Endothelial cell of umbilical vein (primary cell): ENCODE measurements around the gene TRIM39. TPM values are rescaled to one million over a fixed set of nuclear protein-coding genes. Genes with fewer than 3 reads are reported as not detected.
A peak's percentile ranks its signal among the peaks of the same experiment; 100 is the strongest.

Source experiments
- BruUV-seq: library from RNA; stranded (reverse); fragments of 400-500 nt; replicated peaks from 2 replicates; lab custom pipeline; 2021; lab: Mats Ljungman, UMichigan
- CTCF ChIA-PET: fragments of 300-600, 350-600 bp; sonication (Branson Sonifier 250); formaldehyde crosslinking; loops from one replicate; lab custom pipeline; 2021; ENCODE audit warnings: antibody characterized with exemption, inconsistent platforms; lab: Charles Lee
- POLR2A ChIA-PET: fragments of 300-600, 350-600 bp; sonication (Branson Sonifier 250); formaldehyde crosslinking; loops from one replicate; lab custom pipeline; 2021; ENCODE audit warnings: antibody characterized with exemption, inconsistent platforms; lab: Charles Lee
- DNase-seq: peaks from one replicate; pipeline ENCODE4 v3.0.0-alpha.2; 2011; ENCODE audit warnings: low read depth, low spot score
- FAIRE-seq: peaks from 2 replicates; lab custom pipeline; 2011; peaks lifted over from hg19 to GRCh38; lab: Jason Lieb, UNC
- H2AFZ ChIP-seq: 2 replicates; pipeline ENCODE4 v1.6.0; 2012; ENCODE audit warnings: low read depth, low read length, control low read depth, inconsistent platforms
- H3K27ac ChIP-seq: 2 replicates; pipeline ENCODE4 v1.5.1; 2011; ENCODE audit warnings: low read depth, mild to moderate bottlenecking, control low read depth, low read length, moderate library complexity; ENCODE audit not compliant: insufficient read depth
- H3K27me3 ChIP-seq, 2 experiments: 2 replicates each; pipeline versions ENCODE4 v1.6.0 to v1.6.1; 2011; ENCODE audit warnings: low read length in 2 of 2, mixed read lengths in 1 of 2; ENCODE audit not compliant: control insufficient read depth in 2 of 2, insufficient read depth in 2 of 2
- H3K36me3 ChIP-seq, 2 experiments: 2 replicates in 1 of 2; 3 replicates in 1 of 2; pipeline ENCODE4 v1.5.1; 2011; ENCODE audit warnings: low read length in 2 of 2, mild to moderate bottlenecking in 1 of 2, moderate library complexity in 1 of 2; ENCODE audit not compliant: control insufficient read depth in 2 of 2, insufficient read depth in 2 of 2; ENCODE audit errors: extremely low read depth in 1 of 2
- H3K4me1 ChIP-seq: 3 replicates; pipeline ENCODE4 v1.5.1; 2011; ENCODE audit warnings: mild to moderate bottlenecking, low read length; ENCODE audit not compliant: control insufficient read depth, insufficient read depth; ENCODE audit errors: extremely low read depth
- H3K4me2 ChIP-seq: 2 replicates; pipeline ENCODE4 v1.6.1; 2011; ENCODE audit warnings: low read length, control low read depth, mixed read lengths; ENCODE audit not compliant: insufficient read depth
- H3K4me3 ChIP-seq, 3 experiments: fragments of 200-600 bp in 1 of 3; sonication (generic), shearing (Covaris generic) in 1 of 3; replicated peaks in 1 of 3; 2 replicates each; pipeline ENCODE4 v1.5.1; 2011 to 2016; ENCODE audit warnings: control low read depth in 3 of 3, low read length in 3 of 3, mild to moderate bottlenecking in 2 of 3, inconsistent platforms in 1 of 3, low read depth in 1 of 3, moderate library complexity in 1 of 3; ENCODE audit not compliant: insufficient read depth in 1 of 3
- H3K79me2 ChIP-seq: 2 replicates; pipeline ENCODE4 v1.6.0; 2012; ENCODE audit warnings: low read length, inconsistent platforms; ENCODE audit not compliant: control insufficient read depth, insufficient read depth
- H3K9ac ChIP-seq: replicated peaks from 2 replicates; pipeline ENCODE3; 2011; ENCODE audit warnings: low read length, control low read depth; ENCODE audit not compliant: insufficient read depth; ENCODE audit errors: extremely low read depth
- H3K9me1 ChIP-seq: replicated peaks from 3 replicates; pipeline ENCODE4 v1.6.0; 2011; ENCODE audit warnings: mild to moderate bottlenecking, low read length; ENCODE audit not compliant: control insufficient read depth, insufficient read depth; ENCODE audit errors: extremely low read depth
- H3K9me3 ChIP-seq: replicated peaks from 2 replicates; pipeline ENCODE4 v1.5.1; 2012; ENCODE audit warnings: low read length, inconsistent platforms; ENCODE audit not compliant: control insufficient read depth, insufficient read depth
- H4K20me1 ChIP-seq: replicated peaks from 2 replicates; pipeline ENCODE3; 2011; ENCODE audit warnings: mild to moderate bottlenecking, low read length; ENCODE audit not compliant: control insufficient read depth, insufficient read depth; ENCODE audit errors: extremely low read depth
- GATA2 ChIP-seq: IDR thresholded peaks from 2 replicates; pipeline ENCODE4 v1.7.0; 2011; ENCODE audit warnings: low read depth, mild to moderate bottlenecking, moderate library complexity, mixed read lengths, low read length; ENCODE audit not compliant: insufficient read length, insufficient read depth
- JUN ChIP-seq: IDR thresholded peaks from 2 replicates; pipeline ENCODE4 v1.6.1; 2011; ENCODE audit warnings: borderline replicate concordance, low read depth; ENCODE audit not compliant: insufficient read length, insufficient read depth
- POLR2A ChIP-seq: IDR thresholded peaks from 2 replicates; pipeline ENCODE4 v1.6.1; 2012; ENCODE audit warnings: low read depth, mild to moderate bottlenecking, control low read depth, low read length
- POLR2AphosphoS5 ChIP-seq: IDR thresholded peaks from 2 replicates; pipeline ENCODE4 v1.6.1; 2012; ENCODE audit warnings: low read depth, mild to moderate bottlenecking, control low read depth, low read length, moderate library complexity; ENCODE audit not compliant: insufficient read depth
- dilution Hi-C: fragments of 300-500 bp; cut with MboI; formaldehyde crosslinking; loops from one replicate; pipeline ENCODE4 v1.15.0; 2019; ENCODE audit warnings: low sequenced_read_pairs; ENCODE audit not compliant: extremely low pct_ligation_motif_present
- intact Hi-C: fragments of 100-400 bp; cut with micrococcal nuclease; formaldehyde crosslinking; loops from one replicate; pipeline ENCODE4 v1.10.0; 2022
- polyA plus RNA-seq, 4 experiments: library from polyadenylated mRNA; depleted of rRNA in 3 of 4; stranded (reverse) in 3 of 4; unstranded in 1 of 4; fragments of >200 nt; gene quantifications; 2 replicates each; pipeline versions ENCODE4 v1.2.1 to v1.2.3, GENCODE V29; 2011 to 2012; ENCODE audit warnings: missing spikeins in 1 of 4
- total RNA-seq: library from RNA; stranded (reverse); gene quantifications from 2 replicates; pipeline ENCODE4 v1.2.3, GENCODE V29; 2021
- TF ChIP-seq, protein P1 (sequence below), 2 donors: IDR thresholded peaks; 1 replicate in 1 of 2; 2 replicates in 1 of 2; pipeline ENCODE4 v1.5.1; 2011; ENCODE audit warnings: low read length in 2 of 2, mild to moderate bottlenecking in 2 of 2, moderate library complexity in 2 of 2, control low read depth in 1 of 2, inconsistent platforms in 1 of 2, low read depth in 1 of 2; ENCODE audit not compliant: insufficient read depth in 1 of 2; ENCODE audit errors: extremely low read depth in 1 of 2
- TF ChIP-seq, protein P2 (sequence below): IDR thresholded peaks from 2 replicates; pipeline ENCODE4 v1.6.1; 2011; ENCODE audit not compliant: insufficient read depth, insufficient read length

Gene TRIM39
- total and polyA plus RNA-seq, 2 donors (not counting 3 experiments of a cell fraction or from before 2014, with no cell fraction given) = 5.6 to 13.1 TPM

DNA sequence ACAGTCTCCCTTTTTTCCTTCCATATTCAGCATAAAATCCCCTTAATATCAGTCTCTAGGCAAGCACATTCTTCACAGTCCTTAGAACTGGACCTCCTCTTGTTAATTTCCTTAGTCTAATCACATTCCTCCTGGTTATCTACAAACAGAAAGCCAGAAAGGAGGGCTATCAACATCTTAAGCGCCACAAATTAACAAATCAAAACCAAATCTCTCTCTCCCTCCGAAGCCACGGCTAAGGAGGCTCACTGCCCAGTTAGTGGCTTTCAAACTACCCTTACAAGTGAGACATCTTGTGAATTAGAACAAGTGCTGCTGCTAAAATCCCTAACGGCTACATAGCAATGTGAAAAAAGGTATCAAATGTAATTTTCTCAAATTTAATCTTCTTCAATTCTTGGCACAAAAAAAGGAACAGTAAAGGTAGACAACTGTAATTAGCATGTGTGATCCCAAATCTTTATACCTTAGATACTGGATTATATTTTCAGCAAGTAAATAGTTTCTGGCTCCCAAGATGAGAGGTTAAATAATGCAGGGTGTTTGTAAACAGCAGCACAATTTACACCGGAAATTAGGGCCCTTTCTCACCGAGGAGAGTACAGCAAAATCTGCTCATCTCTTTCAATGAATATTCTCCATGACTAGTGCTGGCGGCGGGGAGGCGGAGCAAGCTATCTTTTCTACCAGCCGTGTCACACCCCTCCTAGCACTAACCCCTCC, 1.4 kb upstream of the TRIM39 start:
- peak overlapping the region; percentile 89 for H3K27ac ChIP-seq
- H3K79me2 ChIP-seq = peaks cover 57% of the 10 kb centered on the region
- peak; percentile 74 for FAIRE-seq
- CTCF ChIA-PET = interaction anchor here (0.9 to 2.6 kb wide), 5 partner anchors 11 to 222 kb away, joined by 3 to 19 read pairs (median 4); no protein-coding TSS in a partner anchor
- intact Hi-C loops (loop anchor here (5.0 kb wide), 1 partner anchor 258 kb away; the partner anchor contains the start of gene PPP1R11), dilution Hi-C loops (no loop called here)
- no peaks in the 10 kb centered on the region for H3K27me3 ChIP-seq
- no peaks in the 10 kb centered on the region for H3K9me3 ChIP-seq
- no peak for TF ChIP-seq JUN
- no peak for TF ChIP-seq POLR2A
- no peak for TF ChIP-seq POLR2AphosphoS5
- TF ChIP-seq, protein P1, sequence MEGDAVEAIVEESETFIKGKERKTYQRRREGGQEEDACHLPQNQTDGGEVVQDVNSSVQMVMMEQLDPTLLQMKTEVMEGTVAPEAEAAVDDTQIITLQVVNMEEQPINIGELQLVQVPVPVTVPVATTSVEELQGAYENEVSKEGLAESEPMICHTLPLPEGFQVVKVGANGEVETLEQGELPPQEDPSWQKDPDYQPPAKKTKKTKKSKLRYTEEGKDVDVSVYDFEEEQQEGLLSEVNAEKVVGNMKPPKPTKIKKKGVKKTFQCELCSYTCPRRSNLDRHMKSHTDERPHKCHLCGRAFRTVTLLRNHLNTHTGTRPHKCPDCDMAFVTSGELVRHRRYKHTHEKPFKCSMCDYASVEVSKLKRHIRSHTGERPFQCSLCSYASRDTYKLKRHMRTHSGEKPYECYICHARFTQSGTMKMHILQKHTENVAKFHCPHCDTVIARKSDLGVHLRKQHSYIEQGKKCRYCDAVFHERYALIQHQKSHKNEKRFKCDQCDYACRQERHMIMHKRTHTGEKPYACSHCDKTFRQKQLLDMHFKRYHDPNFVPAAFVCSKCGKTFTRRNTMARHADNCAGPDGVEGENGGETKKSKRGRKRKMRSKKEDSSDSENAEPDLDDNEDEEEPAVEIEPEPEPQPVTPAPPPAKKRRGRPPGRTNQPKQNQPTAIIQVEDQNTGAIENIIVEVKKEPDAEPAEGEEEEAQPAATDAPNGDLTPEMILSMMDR (IDR thresholded peaks at IDR 0.05; ENCODE audit: extremely low read depth in 1 of 2, insufficient read depth in 1 of 2, low read depth in 1 of 2, low read length in 2 of 2) = no peak
- TF ChIP-seq, protein P2, sequence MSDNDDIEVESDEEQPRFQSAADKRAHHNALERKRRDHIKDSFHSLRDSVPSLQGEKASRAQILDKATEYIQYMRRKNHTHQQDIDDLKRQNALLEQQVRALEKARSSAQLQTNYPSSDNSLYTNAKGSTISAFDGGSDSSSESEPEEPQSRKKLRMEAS = no peak
- no peak for TF ChIP-seq GATA2
- peaks cover 3 to 6% of the 10 kb centered on the region in 2 experiments for H3K36me3 ChIP-seq
- H3K4me2 ChIP-seq = peak overlapping the region; percentile 81
- H3K4me3 ChIP-seq = peak overlapping the region; percentile 65 to 87 (median 85)
- H2AFZ ChIP-seq = no peak overlapping the region
- peak; percentile 46 for DNase-seq
- POLR2A ChIA-PET = no interaction called here
- H3K9me1 ChIP-seq = no peaks in the 10 kb centered on the region
- no TSS peak for BruUV-seq
- H3K9ac ChIP-seq = peak overlapping the region; percentile 94
- peaks cover 6% of the 10 kb centered on the region for H4K20me1 ChIP-seq
- peaks cover 24% of the 10 kb centered on the region for H3K4me1 ChIP-seq
